GM18511 (cell line): ENCODE measurements around the gene KIFC3.
"Not testable (repeated sequence)": the region's sequence is repeated elsewhere in the genome, so short reads cannot be mapped to it uniquely, and the experiment has no call there.

Source experiments
- ATAC-seq: cut with Tn5 transposase; IDR thresholded peaks from one replicate; pipeline ENCODE4 v1.9.1; 2021; ENCODE audit warnings: mild to moderate bottlenecking, moderate library complexity; ENCODE audit not compliant: unreplicated experiment

The KIFC3 gene

DNA sequence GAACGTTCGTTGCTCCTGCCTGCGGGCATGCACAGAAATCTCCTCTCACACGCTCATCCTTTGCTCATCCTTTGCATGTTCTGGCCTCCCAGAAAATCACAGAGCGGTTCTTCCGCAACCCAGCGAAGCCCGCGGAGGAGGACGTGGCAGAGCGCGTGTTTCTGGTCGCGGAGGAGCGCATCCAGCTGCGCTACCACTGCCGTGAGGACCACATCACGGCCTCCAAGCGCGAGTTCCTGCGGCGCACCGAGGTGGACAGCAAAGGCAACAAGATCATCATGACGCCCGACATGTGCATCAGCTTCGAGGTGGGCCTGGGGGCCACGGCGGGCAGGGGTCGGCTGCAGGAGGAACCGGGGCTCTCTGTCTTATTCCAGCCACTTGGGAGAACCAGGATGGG lies 76.3 kb downstream of the KIFC3 start:
- ATAC-seq, result no peak

DNA sequence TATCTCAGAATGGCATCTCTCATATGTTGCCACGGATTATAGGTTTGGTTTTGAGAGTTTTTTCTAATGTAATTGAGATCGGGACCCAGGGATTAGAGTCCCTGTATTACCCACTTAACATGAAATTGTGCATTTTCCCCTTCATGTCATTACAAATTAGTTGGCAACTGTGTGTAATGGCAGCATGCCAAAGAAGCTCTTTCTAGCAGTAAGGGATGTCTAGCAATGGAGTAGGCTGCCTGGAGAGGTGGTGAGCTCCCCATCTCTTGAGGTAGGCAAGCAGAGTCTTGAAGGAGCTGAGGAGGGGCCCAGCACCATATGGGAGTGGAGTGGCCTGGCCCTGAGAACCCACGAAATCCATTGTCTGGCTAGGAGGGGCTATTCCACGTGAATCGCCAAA lies 76.7 kb downstream of the KIFC3 start:
- ATAC-seq, result no peak

- no peak for ATAC-seq
These were observed 77.1 kb downstream of the KIFC3 start for GRCh38 chr16:57725151-57725550.

GRCh38 chr16:57724531-57724930 lies 77.8 kb downstream of the KIFC3 start:
- ATAC-seq, result no peak

DNA sequence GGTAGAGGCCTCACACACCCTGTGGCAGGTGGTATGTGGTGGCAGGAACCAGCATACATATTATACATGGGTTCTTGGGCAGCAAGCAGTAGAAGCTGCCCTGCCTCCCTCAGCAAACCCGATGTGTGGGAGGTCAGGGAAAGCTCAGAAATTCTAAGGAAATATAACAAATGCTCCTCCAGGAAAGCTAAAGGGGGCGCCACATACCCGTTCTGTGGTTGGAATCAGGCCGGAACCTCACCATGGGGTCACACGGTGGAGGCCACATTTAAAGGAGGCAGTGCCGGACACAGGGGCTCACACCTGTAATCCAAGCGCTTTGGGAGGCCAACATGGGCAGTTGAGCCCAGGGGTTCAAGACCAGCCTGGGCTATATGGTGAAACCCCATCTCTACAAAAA lies 79.1 kb downstream of the KIFC3 start:
- ATAC-seq, result no peak

GRCh38 chr16:57722651-57723050 lies 79.6 kb downstream of the KIFC3 start:
- no peak for ATAC-seq

DNA sequence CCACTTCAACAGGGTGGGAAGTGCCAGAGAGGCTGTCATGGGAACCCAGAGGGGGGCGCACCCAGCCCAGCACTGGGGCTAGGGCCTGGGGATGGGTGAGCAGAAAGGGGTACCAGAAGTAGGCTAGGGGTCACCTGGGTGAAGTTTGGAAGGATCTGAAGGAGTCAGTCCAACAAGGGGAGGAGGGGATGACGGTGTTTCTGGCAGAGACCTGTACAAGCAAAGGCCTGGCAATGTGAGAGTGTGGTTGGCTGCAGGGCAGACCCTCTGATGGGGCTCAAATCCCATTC lies 80.1 kb downstream of the KIFC3 start:
- no peak for ATAC-seq

DNA sequence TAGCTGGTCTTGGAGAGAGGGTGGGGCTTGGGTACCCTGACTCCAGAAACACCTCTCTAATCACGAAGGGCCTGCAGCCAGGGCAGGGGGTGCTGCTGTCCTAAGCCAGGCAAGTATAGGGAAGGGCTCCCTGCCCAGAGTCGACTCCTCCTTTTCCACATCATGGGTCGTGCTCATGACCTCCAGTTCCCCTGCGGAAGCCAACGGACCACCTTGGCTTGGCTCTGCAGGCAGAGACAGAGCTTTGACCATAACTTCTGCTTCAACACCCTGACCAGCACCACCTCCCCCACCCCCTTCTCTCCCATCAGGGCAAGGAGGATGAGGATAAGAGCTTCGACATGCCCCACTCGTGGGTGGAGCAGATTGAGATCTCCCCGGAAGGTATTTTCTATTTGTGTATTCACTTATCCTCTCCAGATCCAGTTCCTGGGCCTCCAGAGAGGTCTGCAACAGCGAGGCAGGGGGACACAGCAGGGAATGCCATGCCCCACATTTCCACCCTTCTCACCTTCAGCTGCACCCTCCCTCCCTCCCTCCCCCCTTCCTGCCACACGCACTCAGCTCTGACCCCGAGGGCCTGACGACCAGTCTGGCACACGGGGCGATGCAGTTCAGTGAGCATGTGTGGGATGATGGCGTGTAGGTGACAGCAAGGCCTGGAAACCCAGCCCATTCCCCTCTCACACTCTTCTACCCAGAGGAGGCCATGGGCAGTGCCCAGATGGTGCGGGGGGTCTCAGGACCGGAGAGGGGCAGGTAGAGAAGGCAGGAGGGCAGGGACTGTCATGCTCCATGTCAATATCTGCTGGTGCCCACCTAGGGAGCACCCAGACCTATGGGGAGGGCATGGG lies 80.7 kb downstream of the KIFC3 start:
- ATAC-seq, result no peak

- no peak for ATAC-seq
These were observed 82.1 kb downstream of the KIFC3 start for GRCh38 chr16:57720142-57720575.

DNA sequence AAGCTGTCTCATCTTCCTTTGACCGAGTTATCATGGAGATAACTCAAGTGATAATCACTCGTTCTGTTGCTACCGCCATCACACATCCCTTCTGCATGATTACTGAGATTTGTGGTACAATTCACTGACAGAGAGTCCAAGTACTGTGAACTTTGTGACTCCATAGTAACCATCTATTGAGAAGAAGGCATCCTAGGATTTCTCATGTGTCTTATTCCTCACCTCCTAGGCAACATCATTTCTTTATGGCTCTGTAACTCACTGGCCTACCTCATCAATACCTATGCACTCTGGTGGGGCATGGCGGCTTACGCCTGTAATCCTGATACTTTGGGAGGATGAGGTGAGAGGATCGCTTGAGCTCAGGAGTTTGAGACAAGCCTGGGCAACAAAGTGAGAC lies 88.2 kb downstream of the KIFC3 start:
- no peak for ATAC-seq

GRCh38 chr16:57713596-57713995 lies 88.7 kb downstream of the KIFC3 start:
- no peak for ATAC-seq

GRCh38 chr16:57712569-57712968 lies 89.7 kb downstream of the KIFC3 start:
- not testable (repeated sequence) for ATAC-seq

GRCh38 chr16:57711993-57712392 lies 90.3 kb downstream of the KIFC3 start:
- ATAC-seq, result no peak

GRCh38 chr16:57711346-57711745 lies 90.9 kb downstream of the KIFC3 start:
- ATAC-seq, result no peak

DNA sequence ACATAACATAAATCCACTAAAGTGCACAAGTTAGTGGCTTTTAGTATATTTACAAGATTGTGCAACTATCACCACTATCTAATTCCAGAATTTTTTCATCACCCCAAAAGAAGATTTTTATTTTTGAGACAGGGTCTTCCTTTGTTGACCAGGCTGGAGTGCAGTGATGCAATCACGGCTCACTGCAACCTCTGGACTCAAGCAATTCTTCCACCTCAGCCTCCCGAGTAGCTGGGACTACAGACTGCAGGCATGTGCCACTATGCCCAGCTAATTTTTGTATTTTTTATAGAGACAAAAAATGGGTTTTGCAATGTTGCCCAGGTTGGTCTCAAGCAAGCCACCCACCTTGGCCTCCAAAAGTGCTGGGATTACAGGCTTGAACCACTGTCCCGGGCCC lies 92.6 kb downstream of the KIFC3 start:
- ATAC-seq, result no peak
